GM23338 (cell line): ENCODE measurements around the gene NSL1. TPM values are rescaled to one million over a fixed set of nuclear protein-coding genes. Genes with fewer than 3 reads are reported as not detected.

Source experiments
- ATAC-seq: fragments of 200-7000 bp; cut with Tn5 transposase; 3 replicates; pipeline ENCODE4 v1.9.1; 2020
- DNase-seq: peaks from one replicate; pipeline ENCODE4 v3.0.0-alpha.2; 2015; ENCODE audit warnings: low spot score
- H2AFZ ChIP-seq: fragments of 200-600 bp; sonication (generic); 2 replicates; pipeline ENCODE4 v1.8.0; 2016; ENCODE audit warnings: antibody characterized with exemption, mild to moderate bottlenecking, moderate library complexity
- H3F3A ChIP-seq: fragments of 200-600 bp; sonication (generic); replicated peaks from 2 replicates; pipeline ENCODE4 v1.8.0; 2017; ENCODE audit warnings: antibody characterized with exemption, mixed run types, low read depth
- H3K27ac ChIP-seq: fragments of 200-600 bp; sonication (generic); 2 replicates; pipeline ENCODE4 v1.6.1; 2016; ENCODE audit warnings: low read depth
- H3K27me3 ChIP-seq: fragments of 200-600 bp; sonication (generic); 2 replicates; pipeline ENCODE4 v1.8.0; 2016; ENCODE audit warnings: mild to moderate bottlenecking, mixed run types, moderate library complexity; ENCODE audit not compliant: insufficient read depth
- H3K36me3 ChIP-seq: fragments of 200-600 bp; sonication (generic); 2 replicates; pipeline ENCODE4 v1.8.0; 2016; ENCODE audit warnings: mild to moderate bottlenecking; ENCODE audit not compliant: insufficient read depth
- H3K4me1 ChIP-seq: fragments of 200-600 bp; sonication (generic); 2 replicates; pipeline ENCODE4 v1.8.0; 2016; ENCODE audit warnings: mild to moderate bottlenecking, moderate library complexity; ENCODE audit not compliant: insufficient read depth
- H3K4me2 ChIP-seq: fragments of 200-600 bp; sonication (generic); 2 replicates; pipeline ENCODE4 v1.7.1; 2017; ENCODE audit warnings: mixed run types
- H3K4me3 ChIP-seq: fragments of 200-600 bp; sonication (generic); 2 replicates; pipeline ENCODE4 v1.6.1; 2016; ENCODE audit warnings: mixed run types
- H3K79me2 ChIP-seq: fragments of 200-600 bp; sonication (generic); replicated peaks from 2 replicates; pipeline ENCODE4 v1.8.0; 2017; ENCODE audit warnings: mild to moderate bottlenecking; ENCODE audit not compliant: insufficient read depth
- H3K9me2 ChIP-seq: fragments of 200-600 bp; sonication (generic); 2 replicates; pipeline ENCODE4 v1.8.0; 2017; ENCODE audit not compliant: insufficient read depth
- H4K20me1 ChIP-seq: fragments of 200-600 bp; sonication (generic); replicated peaks from 2 replicates; pipeline ENCODE4 v1.8.0; 2017; ENCODE audit warnings: mild to moderate bottlenecking; ENCODE audit not compliant: insufficient read depth
- H3K27ac Mint-ChIP-seq: 2 replicates; pipeline ENCODE4 v1.8.0; 2020; ENCODE audit warnings: inconsistent platforms, mild to moderate bottlenecking, moderate library complexity, mixed read lengths
- H3K27me3 Mint-ChIP-seq: 3 replicates; pipeline ENCODE4 v1.8.0; 2022; ENCODE audit warnings: low read depth, mild to moderate bottlenecking, moderate library complexity, mixed read lengths, inconsistent platforms; ENCODE audit not compliant: insufficient read depth, poor library complexity
- H3K36me3 Mint-ChIP-seq: 3 replicates; pipeline ENCODE4 v1.8.0; 2021; ENCODE audit warnings: low read depth, mild to moderate bottlenecking, inconsistent platforms, moderate library complexity, mixed read lengths
- H3K4me1 Mint-ChIP-seq: 3 replicates; pipeline ENCODE4 v1.8.0; 2020; ENCODE audit warnings: mild to moderate bottlenecking, inconsistent platforms, mixed read lengths
- H3K4me3 Mint-ChIP-seq: 3 replicates; pipeline ENCODE4 v1.8.0; 2021; ENCODE audit warnings: moderate library complexity, mild to moderate bottlenecking, inconsistent platforms, mixed read lengths
- H3K9me3 Mint-ChIP-seq: 3 replicates; pipeline ENCODE4 v1.8.0; 2020; ENCODE audit warnings: moderate library complexity, mild to moderate bottlenecking, inconsistent platforms, mixed read lengths
- EZH2 ChIP-seq: fragments of 200-600 bp; sonication (generic); IDR thresholded peaks from one replicate; pipeline ENCODE4 v1.8.0; 2017; ENCODE audit warnings: antibody characterized with exemption, mild to moderate bottlenecking, low read depth; ENCODE audit not compliant: unreplicated experiment
- NANOG ChIP-seq: IDR thresholded peaks from 2 replicates; pipeline ENCODE4 v1.6.1; 2016; ENCODE audit warnings: antibody characterized with exemption, borderline replicate concordance
- POLR2AphosphoS5 ChIP-seq: IDR thresholded peaks from 2 replicates; pipeline ENCODE4 v1.6.1; 2016; ENCODE audit warnings: antibody characterized with exemption, low read depth
- STAT1 ChIP-seq: IDR thresholded peaks from one replicate; pipeline ENCODE4 v1.6.1; 2016; ENCODE audit warnings: antibody characterized with exemption; ENCODE audit not compliant: unreplicated experiment
- ZNF462 ChIP-seq: fragments of 250-450 bp; sonication (Bioruptor Pico); IDR thresholded peaks from 2 replicates; pipeline ENCODE4 v1.5.0; 2020; ENCODE audit warnings: mild to moderate bottlenecking, moderate library complexity
- polyA plus RNA-seq: library from polyadenylated mRNA; unstranded; fragments of >200 nt; fragmentation: Nextera tagmentation; extraction: Ambion mirVana; gene quantifications from 2 replicates; pipeline ENCODE4 v1.2.1, GENCODE V29; 2016
- total RNA-seq: library from RNA; depleted of rRNA; stranded (reverse); fragments of >200 nt; shearing (Covaris generic); gene quantifications from 2 replicates; pipeline ENCODE4 v1.2.3, GENCODE V29; 2014

Gene NSL1
- total and polyA plus RNA-seq, 2 experiments from 2014 or later: 96.8 to 102 TPM

- no peak for TF ChIP-seq ZNF462
Observed at GRCh38 chr1:212685429-212685828, 106.1 kb downstream of the NSL1 start (continued).

GRCh38 chr1:212684521-212685090 lies 107.0 kb downstream of the NSL1 start:
- TF ChIP-seq POLR2AphosphoS5 (no peak), EZH2 (no peak), STAT1 (no peak), NANOG (no peak)
- DNase-seq: no peak
- no peaks in the 10 kb centered on the region; the same call in 2 of the 3 replicates for H3K36me3 Mint-ChIP-seq

More at GRCh38 chr1:212684521-212685090, 107.0 kb downstream of the NSL1 start:
- ATAC-seq: no peak
- H3K9me3 Mint-ChIP-seq: no peaks in the 10 kb centered on the region
- Histone ChIP-seq H3F3A (no peaks in the 10 kb centered on the region), H3K79me2 (no peaks in the 10 kb centered on the region), H3K27ac (no peak overlapping the region), H3K4me3 (no peak overlapping the region), H3K36me3 (no peaks in the 10 kb centered on the region; the same call in 1 of the 2 replicates), H4K20me1 (no peaks in the 10 kb centered on the region), H3K9me2 (peaks cover 19% of the 10 kb centered on the region), H3K27me3 (no peaks in the 10 kb centered on the region), H3K4me2 (no peak overlapping the region), H2AFZ (no peak overlapping the region), H3K4me1 (no peaks in the 10 kb centered on the region; the same call in 1 of the 2 replicates)
- no peak overlapping the region for H3K4me3 Mint-ChIP-seq
- H3K4me1 Mint-ChIP-seq: peaks cover 26% of the 10 kb centered on the region
- H3K27ac Mint-ChIP-seq: no peak overlapping the region
- no peaks in the 10 kb centered on the region for H3K27me3 Mint-ChIP-seq
